Caco-2 (cell line): ENCODE measurements around the gene URGCP. TPM values are rescaled to one million over a fixed set of nuclear protein-coding genes. Genes with fewer than 3 reads are reported as not detected.
A peak's percentile ranks its signal among the peaks of the same experiment; 100 is the strongest.

Experiments
- BruUV-seq: library from RNA; stranded (reverse); fragments of 400-500 nt; replicated peaks from 2 replicates; lab custom pipeline; 2021; lab: Mats Ljungman, UMichigan
- CTCF ChIA-PET: fragments of 300-600 bp; sonication (Branson Sonifier 250); formaldehyde crosslinking; loops from one replicate; lab custom pipeline; 2022; ENCODE audit warnings: antibody characterized with exemption; lab: Charles Lee
- POLR2A ChIA-PET: fragments of 300-600 bp; sonication (Branson Sonifier 250); formaldehyde crosslinking; loops from one replicate; lab custom pipeline; 2022; ENCODE audit warnings: antibody characterized with exemption; lab: Charles Lee
- DNase-seq, 2 experiments: peaks; one replicate each; pipeline versions ENCODE4 v3.0.0 to v3.0.0-alpha.2; 2020 to 2022
- H3K27me3 ChIP-seq: replicated peaks from 2 replicates; pipeline ENCODE4 v1.6.0; 2011; ENCODE audit warnings: low read length; ENCODE audit not compliant: control insufficient read depth, insufficient read depth
- H3K36me3 ChIP-seq: 2 replicates; pipeline ENCODE4 v1.5.1; 2011; ENCODE audit warnings: low read length; ENCODE audit not compliant: control insufficient read depth, insufficient read depth
- H3K4me1 ChIP-seq: fragments of 250-450 bp; sonication (Bioruptor Pico); 2 replicates; pipeline ENCODE4 v1.5.1; 2020; ENCODE audit warnings: mild to moderate bottlenecking
- H3K4me3 ChIP-seq: 2 replicates; pipeline ENCODE4 v1.5.1; 2011; ENCODE audit warnings: low read depth, mild to moderate bottlenecking, control low read depth, low read length
- H3K9me3 ChIP-seq: fragments of 250-450 bp; sonication (Bioruptor Pico); 2 replicates; pipeline ENCODE4 v1.5.1; 2020; ENCODE audit warnings: mild to moderate bottlenecking, moderate library complexity
- H3K27ac Mint-ChIP-seq: one replicate; pipeline ENCODE4 v1.8.0; 2022; ENCODE audit warnings: mixed read lengths; ENCODE audit not compliant: unreplicated experiment
- H3K27me3 Mint-ChIP-seq: one replicate; pipeline ENCODE4 v1.8.0; 2022; ENCODE audit warnings: mixed read lengths; ENCODE audit not compliant: insufficient read depth, unreplicated experiment
- H3K36me3 Mint-ChIP-seq: one replicate; pipeline ENCODE4 v1.8.0; 2022; ENCODE audit warnings: mild to moderate bottlenecking, mixed read lengths; ENCODE audit not compliant: insufficient read depth, unreplicated experiment
- H3K4me1 Mint-ChIP-seq: one replicate; pipeline ENCODE4 v1.8.0; 2022; ENCODE audit warnings: low read depth, mixed read lengths; ENCODE audit not compliant: unreplicated experiment
- H3K4me3 Mint-ChIP-seq: one replicate; pipeline ENCODE4 v1.8.0; 2022; ENCODE audit warnings: mild to moderate bottlenecking, moderate library complexity, mixed read lengths; ENCODE audit not compliant: unreplicated experiment
- H3K9me3 Mint-ChIP-seq: one replicate; pipeline ENCODE4 v1.8.0; 2022; ENCODE audit warnings: mixed read lengths; ENCODE audit not compliant: unreplicated experiment
- intact Hi-C: fragments of 100-400 bp; cut with micrococcal nuclease; formaldehyde crosslinking; loops from one replicate; pipeline ENCODE4 v1.10.0; 2022; ENCODE audit not compliant: unreplicated experiment
- total RNA-seq: library from RNA; stranded (reverse); gene quantifications from 2 replicates; pipeline ENCODE4 v1.2.3, GENCODE V29; 2022
- TF ChIP-seq, protein P1 (sequence below), 2 experiments: fragments of 200-600 bp in 1 of 2; IDR thresholded peaks; 1 replicate in 1 of 2; 2 replicates in 1 of 2; pipeline versions ENCODE4 v1.5.1 to v1.8.0; 2011 to 2022; ENCODE audit warnings: antibody characterized with exemption in 1 of 2, control low read depth in 1 of 2, inconsistent platforms in 1 of 2, low read depth in 1 of 2, low read length in 1 of 2, mild to moderate bottlenecking in 1 of 2, moderate library complexity in 1 of 2; ENCODE audit not compliant: insufficient read depth in 1 of 2, severe bottlenecking in 1 of 2, unreplicated experiment in 1 of 2

The URGCP gene
- total RNA-seq, 1 experiment from 2014 or later, result 35.2 TPM

DNA sequence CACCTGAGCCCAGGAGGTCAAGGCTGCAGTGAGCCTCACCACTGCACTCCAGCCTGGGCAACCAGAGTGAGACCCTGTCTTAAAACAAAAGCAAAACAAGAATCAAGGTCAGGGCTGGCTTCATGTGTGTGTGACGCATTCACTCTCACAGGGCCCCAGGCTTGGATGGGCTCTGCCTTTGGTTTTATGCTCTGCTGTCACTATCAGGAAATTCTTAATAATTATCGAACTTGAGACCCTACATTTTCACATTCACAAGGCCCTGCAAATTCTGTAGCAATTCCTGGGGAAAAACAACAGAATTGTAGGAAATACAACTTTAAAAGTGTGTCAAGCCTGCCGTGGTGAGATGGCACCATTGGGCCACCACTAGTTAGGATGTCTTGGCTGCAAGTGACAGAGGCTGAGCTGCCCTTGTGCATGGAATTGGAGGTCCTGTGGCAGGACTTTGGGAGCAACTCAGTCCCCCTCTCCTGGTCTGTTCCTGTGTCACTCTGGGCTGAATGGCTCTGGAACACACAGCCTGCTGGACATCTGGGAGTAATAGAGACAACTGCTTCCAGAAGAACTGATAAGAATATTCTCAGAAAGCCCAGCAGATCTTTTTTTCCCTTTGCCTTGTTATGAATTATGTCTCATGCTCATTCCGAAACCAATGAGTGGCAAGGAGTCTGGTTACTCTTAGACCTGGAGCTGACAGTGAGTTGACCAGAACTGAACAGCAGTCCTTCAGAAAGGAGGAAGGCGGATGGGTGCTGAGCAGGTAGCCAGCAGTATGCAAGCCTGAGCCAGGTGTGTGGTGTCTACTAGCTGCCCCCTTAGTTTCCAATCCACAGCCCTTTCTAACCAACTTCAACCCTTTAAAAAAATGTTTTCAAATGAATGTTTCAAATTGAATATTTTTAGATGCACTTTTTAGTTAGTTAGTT, 23.4 kb upstream of the URGCP start:
- peak in 1 of 2 experiments; percentile 7 for DNase-seq
- Histone ChIP-seq H3K27me3 (no peaks in the 10 kb centered on the region), H3K36me3 (no peaks in the 10 kb centered on the region), H3K4me3 (no peak overlapping the region), H3K4me1 (no peaks in the 10 kb centered on the region), H3K9me3 (no peaks in the 10 kb centered on the region)
- no TSS peak for BruUV-seq
- Mint-ChIP-seq H3K4me1 (no peaks in the 10 kb centered on the region), H3K27ac (no peak overlapping the region), H3K9me3 (no peaks in the 10 kb centered on the region), H3K27me3 (no peaks in the 10 kb centered on the region), H3K36me3 (peaks cover 7% of the 10 kb centered on the region), H3K4me3 (no peak overlapping the region)
- CTCF ChIA-PET, result no interaction called here
- intact Hi-C loops, result no loop called here
- POLR2A ChIA-PET, result no interaction called here
- TF ChIP-seq, protein P1, sequence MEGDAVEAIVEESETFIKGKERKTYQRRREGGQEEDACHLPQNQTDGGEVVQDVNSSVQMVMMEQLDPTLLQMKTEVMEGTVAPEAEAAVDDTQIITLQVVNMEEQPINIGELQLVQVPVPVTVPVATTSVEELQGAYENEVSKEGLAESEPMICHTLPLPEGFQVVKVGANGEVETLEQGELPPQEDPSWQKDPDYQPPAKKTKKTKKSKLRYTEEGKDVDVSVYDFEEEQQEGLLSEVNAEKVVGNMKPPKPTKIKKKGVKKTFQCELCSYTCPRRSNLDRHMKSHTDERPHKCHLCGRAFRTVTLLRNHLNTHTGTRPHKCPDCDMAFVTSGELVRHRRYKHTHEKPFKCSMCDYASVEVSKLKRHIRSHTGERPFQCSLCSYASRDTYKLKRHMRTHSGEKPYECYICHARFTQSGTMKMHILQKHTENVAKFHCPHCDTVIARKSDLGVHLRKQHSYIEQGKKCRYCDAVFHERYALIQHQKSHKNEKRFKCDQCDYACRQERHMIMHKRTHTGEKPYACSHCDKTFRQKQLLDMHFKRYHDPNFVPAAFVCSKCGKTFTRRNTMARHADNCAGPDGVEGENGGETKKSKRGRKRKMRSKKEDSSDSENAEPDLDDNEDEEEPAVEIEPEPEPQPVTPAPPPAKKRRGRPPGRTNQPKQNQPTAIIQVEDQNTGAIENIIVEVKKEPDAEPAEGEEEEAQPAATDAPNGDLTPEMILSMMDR (IDR thresholded peaks at IDR 0.05; ENCODE audit: insufficient read depth in 1 of 2, low read depth in 1 of 2, low read length in 1 of 2, severe bottlenecking in 1 of 2, unreplicated experiment in 1 of 2), result no peak

DNA sequence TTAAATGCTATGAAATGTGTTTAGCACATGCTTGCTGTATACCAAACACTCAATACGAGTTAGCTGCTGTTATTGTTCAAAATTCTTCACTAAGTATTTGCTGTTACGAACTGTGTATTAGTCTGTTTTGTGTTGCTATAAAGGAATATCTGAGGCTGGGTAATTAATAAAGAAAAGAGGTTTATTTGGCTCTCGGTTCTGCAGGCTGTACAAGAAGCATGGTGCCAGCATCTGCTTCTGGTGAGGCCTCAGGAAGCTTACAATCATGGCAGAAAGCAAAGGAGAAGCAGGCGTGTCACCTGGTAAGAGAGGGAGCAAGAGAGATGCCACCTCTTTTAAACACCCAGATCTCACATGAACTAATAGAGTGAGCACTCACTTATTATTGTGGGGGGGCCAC, 21.4 kb upstream of the URGCP start:
- no peak overlapping the region for H3K4me3 Mint-ChIP-seq
- Histone ChIP-seq H3K4me3 (no peak overlapping the region), H3K9me3 (no peaks in the 10 kb centered on the region), H3K36me3 (no peaks in the 10 kb centered on the region), H3K27me3 (no peaks in the 10 kb centered on the region), H3K4me1 (no peaks in the 10 kb centered on the region)
- intact Hi-C loops, result no loop called here
- no peaks in the 10 kb centered on the region for H3K4me1 Mint-ChIP-seq
- CTCF ChIA-PET, result interaction anchor here (0.7 kb wide), 1 partner anchor 297 kb away, joined by 5 read pairs; no protein-coding TSS in a partner anchor
- DNase-seq, result no peak
- no TSS peak for BruUV-seq
- H3K27me3 Mint-ChIP-seq, result no peaks in the 10 kb centered on the region
- no peaks in the 10 kb centered on the region for H3K9me3 Mint-ChIP-seq
- TF ChIP-seq, protein P1 (IDR thresholded peaks at IDR 0.05; ENCODE audit: insufficient read depth in 1 of 2, low read depth in 1 of 2, low read length in 1 of 2, severe bottlenecking in 1 of 2, unreplicated experiment in 1 of 2), result no peak
- no peak overlapping the region for H3K27ac Mint-ChIP-seq
- H3K36me3 Mint-ChIP-seq, result peaks cover 7% of the 10 kb centered on the region
- POLR2A ChIA-PET, result interaction anchor here (0.6 kb wide), 1 partner anchor 345 kb away, joined by 3 read pairs; the partner anchor contains the start of gene STK17A

DNA sequence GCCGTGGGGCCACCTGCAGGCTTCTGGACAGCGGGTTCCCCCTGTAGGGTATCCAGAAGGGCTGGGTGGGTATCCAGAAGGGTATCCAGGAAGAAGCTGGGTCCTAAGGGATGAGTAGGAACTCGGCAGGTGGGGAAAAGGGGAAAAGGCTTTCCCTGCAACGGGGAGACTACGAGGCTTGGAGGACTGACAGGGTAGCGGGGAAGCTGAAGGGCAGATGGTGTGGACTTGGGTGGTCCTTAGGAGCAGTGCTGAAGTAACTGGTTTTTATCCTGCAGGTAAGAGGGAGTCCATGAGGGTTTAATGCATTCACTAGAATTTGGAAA, 20.4 kb upstream of the URGCP start:
- BruUV-seq, result no TSS peak
- no peaks in the 10 kb centered on the region for H3K4me1 ChIP-seq
- Mint-ChIP-seq H3K27ac (peak overlapping the region; percentile 69), H3K36me3 (peaks cover 7% of the 10 kb centered on the region), H3K27me3 (no peaks in the 10 kb centered on the region), H3K9me3 (no peaks in the 10 kb centered on the region), H3K4me3 (peak overlapping the region; percentile 84), H3K4me1 (no peaks in the 10 kb centered on the region)
- no peaks in the 10 kb centered on the region for H3K9me3 ChIP-seq
- no peak for DNase-seq
- intact Hi-C loops, result loop anchor here (1.0 kb wide), 2 partner anchors 21 to 56 kb away; no protein-coding TSS in a partner anchor
- POLR2A ChIA-PET, result interaction anchor here (0.6 to 1.0 kb wide), 5 partner anchors 10 to 57 kb away, joined by 3 to 7 read pairs (median 4); partner anchors contain the start of gene MRPS24
- CTCF ChIA-PET, result interaction anchor here (0.7 kb wide), 2 partner anchors 18 to 22 kb away, joined by 3 to 4 read pairs; no protein-coding TSS in a partner anchor
- TF ChIP-seq, protein P1 (IDR thresholded peaks at IDR 0.05; ENCODE audit: insufficient read depth in 1 of 2, low read depth in 1 of 2, low read length in 1 of 2, severe bottlenecking in 1 of 2, unreplicated experiment in 1 of 2), result peak in 1 of 2 experiments; percentile 30
- peak overlapping the region; percentile 68 for H3K4me3 ChIP-seq
- H3K36me3 ChIP-seq, result no peaks in the 10 kb centered on the region
- H3K27me3 ChIP-seq, result no peaks in the 10 kb centered on the region
